Effector memory CD4-positive, alpha-beta T cell (primary cell): ENCODE results near the gene CD2AP.

Experiments used
- DNase-seq, 3 donors: peaks; one replicate each; pipeline ENCODE4 v3.0.0-alpha.2; 2020
- H3K27ac ChIP-seq: 2 replicates; pipeline ENCODE4 v1.7.0; 2013; ENCODE audit warnings: mild to moderate bottlenecking, low read length, moderate library complexity; ENCODE audit not compliant: insufficient read depth, poor library complexity, severe bottlenecking
- H3K27me3 ChIP-seq: replicated peaks from 2 replicates; pipeline ENCODE4 v1.7.0; 2013; ENCODE audit warnings: mild to moderate bottlenecking, low read length; ENCODE audit not compliant: insufficient read depth, control insufficient read depth, poor library complexity, severe bottlenecking
- H3K36me3 ChIP-seq: 2 replicates; pipeline ENCODE4 v1.7.0; 2013; ENCODE audit warnings: mild to moderate bottlenecking, low read length, moderate library complexity; ENCODE audit not compliant: control insufficient read depth, insufficient read depth
- H3K4me1 ChIP-seq: 2 replicates; pipeline ENCODE4 v1.7.0; 2013; ENCODE audit warnings: low read length, mild to moderate bottlenecking; ENCODE audit not compliant: control insufficient read depth, insufficient read depth, poor library complexity, severe bottlenecking
- H3K4me3 ChIP-seq: 2 replicates; pipeline ENCODE4 v1.7.0; 2013; ENCODE audit warnings: low read length, low read depth, mild to moderate bottlenecking; ENCODE audit not compliant: insufficient read depth, poor library complexity, severe bottlenecking
- H3K9me3 ChIP-seq: 2 replicates; pipeline ENCODE4 v1.7.0; 2013; ENCODE audit warnings: mild to moderate bottlenecking, low read length, moderate library complexity; ENCODE audit not compliant: control insufficient read depth

CD2AP gene

DNA sequence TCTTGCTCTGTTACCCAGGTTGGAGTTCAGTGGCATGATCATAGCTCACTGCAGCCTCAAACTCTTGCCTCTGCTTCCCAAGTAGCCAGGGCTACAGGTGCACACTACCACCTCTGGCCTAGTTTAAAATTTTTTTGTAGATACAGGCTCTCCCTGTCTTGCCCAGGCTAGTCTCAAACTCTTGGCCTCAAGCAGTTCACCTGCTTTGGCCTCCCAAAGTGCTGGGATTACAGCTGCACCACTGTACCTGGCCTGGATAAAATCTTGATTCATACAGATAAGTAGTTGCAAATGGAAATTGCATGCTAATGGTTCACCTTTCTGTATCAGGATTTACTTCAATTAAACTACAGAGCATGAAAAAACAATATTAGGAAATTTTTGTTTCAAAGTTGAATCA, 4.2 kb downstream of the CD2AP start:
- Histone ChIP-seq H3K27ac (no peak overlapping the region), H3K36me3 (no peaks in the 10 kb centered on the region), H3K27me3 (no peaks in the 10 kb centered on the region), H3K4me3 (no peak overlapping the region), H3K4me1 (peaks cover 5% of the 10 kb centered on the region), H3K9me3 (no peaks in the 10 kb centered on the region)
- DNase-seq: no peak

DNA sequence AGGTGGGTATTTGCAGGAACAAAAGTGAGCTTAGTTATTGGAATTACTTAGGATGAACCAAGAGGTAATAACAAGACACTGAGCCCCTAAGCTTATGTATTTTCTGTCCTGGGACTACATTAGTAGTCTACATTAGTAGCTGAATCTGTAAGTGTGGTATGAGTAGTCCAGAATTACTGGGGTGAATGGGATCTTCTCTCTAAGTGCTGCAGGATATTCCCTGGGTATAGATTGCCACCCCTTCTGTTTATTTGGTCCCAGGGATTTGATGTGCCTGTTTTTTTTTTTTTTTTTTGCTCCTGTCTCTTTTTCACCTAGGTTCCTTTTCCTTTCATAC, 5.9 kb downstream of the CD2AP start:
- no peaks in the 10 kb centered on the region for H3K9me3 ChIP-seq
- H3K27ac ChIP-seq: no peak overlapping the region
- H3K4me1 ChIP-seq: peaks cover 5% of the 10 kb centered on the region
- H3K36me3 ChIP-seq: no peaks in the 10 kb centered on the region
- no peak for DNase-seq
- H3K27me3 ChIP-seq: no peaks in the 10 kb centered on the region
- H3K4me3 ChIP-seq: no peak overlapping the region

DNA sequence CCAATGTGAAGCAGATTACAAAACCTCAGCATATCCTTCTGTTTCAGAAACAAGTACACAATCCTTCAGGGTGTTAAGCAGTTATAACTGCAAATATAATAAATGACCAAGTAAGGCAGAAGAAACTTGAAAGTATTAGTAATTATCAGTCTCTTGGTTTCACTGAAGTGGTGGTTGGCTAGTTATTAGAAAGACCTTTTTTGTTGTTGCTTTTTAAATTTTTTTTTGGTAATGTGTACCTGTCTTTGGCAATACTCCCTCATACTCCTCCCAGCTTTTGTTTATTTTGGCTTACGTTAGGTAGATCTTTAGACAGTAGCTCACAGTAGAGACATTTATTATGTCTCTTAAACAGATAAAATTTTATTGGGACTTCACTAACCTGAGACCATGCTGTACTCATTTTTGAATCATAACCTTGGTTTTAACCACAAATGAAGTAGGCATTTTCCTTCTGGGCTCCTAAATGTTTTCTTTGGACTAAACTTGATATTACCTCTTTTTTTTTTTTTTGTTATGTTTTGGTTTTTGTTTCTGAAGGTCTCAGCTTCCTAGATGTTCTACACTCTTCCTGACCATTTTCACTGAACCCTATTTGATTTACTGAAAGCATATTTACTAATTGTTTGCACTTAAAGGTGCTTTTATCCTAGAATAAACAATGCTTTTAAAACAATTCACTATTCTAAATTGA, 6.4 kb downstream of the CD2AP start:
- no peak overlapping the region for H3K27ac ChIP-seq
- H3K36me3 ChIP-seq: no peaks in the 10 kb centered on the region
- peaks cover 3% of the 10 kb centered on the region for H3K4me1 ChIP-seq
- H3K4me3 ChIP-seq: no peak overlapping the region
- DNase-seq: no peak
- no peaks in the 10 kb centered on the region for H3K9me3 ChIP-seq
- no peaks in the 10 kb centered on the region for H3K27me3 ChIP-seq

DNA sequence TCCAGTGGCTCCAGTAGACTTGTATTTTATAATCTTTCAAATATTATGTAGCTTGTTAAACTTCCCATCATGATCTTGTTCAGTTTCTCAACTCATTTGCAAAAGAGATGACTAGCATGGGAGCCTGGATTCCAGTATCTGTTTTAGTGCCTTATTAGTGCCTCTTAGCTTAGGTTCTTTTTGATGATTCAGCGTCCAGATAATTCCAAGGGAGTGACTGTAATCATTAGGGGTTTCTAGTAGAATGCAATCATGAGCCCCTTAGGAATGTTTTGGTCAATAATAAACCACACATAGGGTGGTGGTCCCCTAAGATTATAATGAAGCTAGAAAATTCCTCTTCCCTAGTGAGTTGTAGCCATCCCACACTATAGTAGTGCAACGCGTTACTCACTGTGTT, 7.0 kb downstream of the CD2AP start:
- no peaks in the 10 kb centered on the region for H3K4me1 ChIP-seq
- no peaks in the 10 kb centered on the region for H3K27me3 ChIP-seq
- no peak overlapping the region for H3K27ac ChIP-seq
- H3K9me3 ChIP-seq: no peaks in the 10 kb centered on the region
- H3K4me3 ChIP-seq: no peak overlapping the region
- DNase-seq: no peak
- no peaks in the 10 kb centered on the region for H3K36me3 ChIP-seq

DNA sequence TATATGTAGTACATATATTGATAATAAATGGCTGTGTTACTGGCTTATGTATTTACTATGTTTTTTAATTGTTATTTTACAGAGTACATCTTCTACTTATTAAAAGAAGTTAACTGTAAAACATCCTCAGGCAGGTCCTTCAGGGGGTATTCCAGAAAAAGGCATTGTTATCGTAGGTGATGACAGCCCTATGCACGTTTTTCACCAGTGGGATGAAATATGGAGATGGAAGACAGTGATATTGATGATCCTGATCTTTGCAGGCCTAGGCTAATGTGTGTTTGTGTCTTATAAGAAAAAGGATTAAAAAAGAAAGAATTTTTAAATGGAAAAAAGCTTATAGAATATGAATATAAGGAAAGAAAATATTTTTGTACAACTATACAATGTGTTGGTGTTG, 7.5 kb downstream of the CD2AP start:
- Histone ChIP-seq H3K9me3 (no peaks in the 10 kb centered on the region), H3K36me3 (no peaks in the 10 kb centered on the region), H3K27me3 (no peaks in the 10 kb centered on the region), H3K27ac (no peak overlapping the region), H3K4me1 (no peaks in the 10 kb centered on the region), H3K4me3 (no peak overlapping the region)
- no peak for DNase-seq

DNA sequence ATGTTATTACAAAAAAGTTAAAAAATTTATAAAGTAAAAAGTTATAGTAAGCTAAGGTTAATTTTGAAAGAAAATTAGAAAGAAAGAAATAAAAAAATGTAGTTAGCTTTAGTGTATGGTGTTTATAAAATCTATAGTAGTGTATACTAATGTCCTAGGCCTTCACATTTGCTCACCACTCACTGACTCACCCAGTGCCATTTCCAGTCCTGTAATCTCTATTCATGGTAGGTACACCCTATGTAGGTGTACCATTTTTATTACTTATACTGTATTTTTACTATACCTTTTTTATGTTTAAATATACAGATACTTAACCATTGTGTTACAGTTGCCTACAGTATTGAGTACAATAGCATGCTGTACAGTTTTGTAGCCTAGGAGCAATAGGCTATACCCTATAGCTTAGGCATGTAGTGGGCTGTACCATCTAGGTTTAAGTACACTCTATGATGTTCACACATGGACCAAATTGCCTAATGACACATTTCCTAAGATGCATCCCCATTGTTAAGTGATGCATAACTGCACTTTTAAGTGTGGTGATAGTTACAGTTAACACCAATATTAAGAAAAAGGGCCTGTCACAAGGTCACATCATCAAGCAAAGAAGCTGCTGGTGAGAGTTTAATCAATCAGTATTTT, 8.0 kb downstream of the CD2AP start:
- H3K36me3 ChIP-seq: no peaks in the 10 kb centered on the region
- no peak for DNase-seq
- H3K4me1 ChIP-seq: no peaks in the 10 kb centered on the region
- no peaks in the 10 kb centered on the region for H3K27me3 ChIP-seq
- no peaks in the 10 kb centered on the region for H3K9me3 ChIP-seq
- H3K27ac ChIP-seq: no peak overlapping the region
- H3K4me3 ChIP-seq: no peak overlapping the region

DNA sequence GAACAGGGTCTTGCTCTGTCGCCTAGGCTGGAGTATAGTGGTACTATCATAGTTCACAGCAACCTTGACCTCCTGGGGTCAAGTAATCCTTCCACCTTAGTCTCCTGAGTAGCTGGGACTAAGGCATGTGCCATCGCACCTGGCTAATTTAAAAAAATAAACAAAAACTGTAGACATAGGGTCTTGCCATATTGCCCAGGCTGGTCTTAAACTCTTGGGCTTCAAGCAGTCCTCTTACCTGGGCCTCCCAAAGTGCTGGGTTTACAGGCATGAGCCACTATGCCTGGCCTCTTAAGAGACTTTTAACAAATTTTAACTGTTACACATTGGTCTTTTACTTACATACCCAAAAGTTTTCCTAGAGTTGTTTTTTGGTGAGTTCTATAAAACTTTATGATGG, 12.4 kb downstream of the CD2AP start:
- no peak overlapping the region for H3K27ac ChIP-seq
- no peaks in the 10 kb centered on the region for H3K36me3 ChIP-seq
- no peaks in the 10 kb centered on the region for H3K27me3 ChIP-seq
- no peak for DNase-seq
- H3K4me1 ChIP-seq: no peaks in the 10 kb centered on the region
- no peak overlapping the region for H3K4me3 ChIP-seq
- no peaks in the 10 kb centered on the region for H3K9me3 ChIP-seq

DNA sequence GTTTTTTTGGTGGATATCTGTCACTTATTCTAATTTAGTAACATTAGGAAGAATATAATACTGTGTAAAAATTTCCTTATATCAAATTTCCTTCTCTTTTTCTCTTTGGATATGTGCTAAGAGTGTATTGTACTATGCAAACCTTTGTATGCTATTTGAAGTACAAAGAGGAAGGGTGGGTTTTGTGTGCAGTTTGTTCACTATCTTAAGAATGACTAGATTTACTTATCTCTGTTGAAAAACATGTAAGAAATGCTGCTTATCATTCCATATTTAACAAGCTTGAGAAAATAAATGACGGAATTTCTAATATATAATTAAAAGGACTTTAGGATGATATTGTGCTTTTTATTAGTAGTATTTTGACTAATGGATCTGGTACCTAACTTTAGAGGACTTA, 13.1 kb downstream of the CD2AP start:
- H3K4me3 ChIP-seq: no peak overlapping the region
- no peak for DNase-seq
- no peak overlapping the region for H3K27ac ChIP-seq
- H3K4me1 ChIP-seq: no peaks in the 10 kb centered on the region
- no peaks in the 10 kb centered on the region for H3K27me3 ChIP-seq
- H3K9me3 ChIP-seq: no peaks in the 10 kb centered on the region
- H3K36me3 ChIP-seq: no peaks in the 10 kb centered on the region

DNA sequence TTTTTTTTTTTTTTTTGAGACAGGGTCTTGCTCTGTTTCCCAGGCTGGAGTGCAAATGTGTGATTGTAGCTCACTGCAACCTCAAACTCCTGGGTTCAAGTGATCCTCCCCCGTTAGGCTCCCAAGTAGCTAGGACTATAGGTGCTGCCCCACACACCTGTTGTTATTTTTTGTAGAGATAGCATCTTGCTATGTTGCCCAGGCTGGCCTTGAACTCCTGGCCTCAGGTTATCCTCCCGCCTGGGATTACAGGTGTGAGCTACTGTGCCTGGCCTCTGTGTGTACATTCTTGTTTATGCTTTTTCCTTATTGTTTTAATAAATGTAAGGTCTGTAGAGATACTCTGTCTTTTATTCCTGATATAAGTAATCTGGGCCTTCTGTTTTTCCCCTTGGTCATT, 14.8 kb downstream of the CD2AP start:
- no peak overlapping the region for H3K4me3 ChIP-seq
- H3K27ac ChIP-seq: no peak overlapping the region
- no peaks in the 10 kb centered on the region for H3K27me3 ChIP-seq
- no peaks in the 10 kb centered on the region for H3K4me1 ChIP-seq
- DNase-seq: no peak
- no peaks in the 10 kb centered on the region for H3K36me3 ChIP-seq
- no peaks in the 10 kb centered on the region for H3K9me3 ChIP-seq

DNA sequence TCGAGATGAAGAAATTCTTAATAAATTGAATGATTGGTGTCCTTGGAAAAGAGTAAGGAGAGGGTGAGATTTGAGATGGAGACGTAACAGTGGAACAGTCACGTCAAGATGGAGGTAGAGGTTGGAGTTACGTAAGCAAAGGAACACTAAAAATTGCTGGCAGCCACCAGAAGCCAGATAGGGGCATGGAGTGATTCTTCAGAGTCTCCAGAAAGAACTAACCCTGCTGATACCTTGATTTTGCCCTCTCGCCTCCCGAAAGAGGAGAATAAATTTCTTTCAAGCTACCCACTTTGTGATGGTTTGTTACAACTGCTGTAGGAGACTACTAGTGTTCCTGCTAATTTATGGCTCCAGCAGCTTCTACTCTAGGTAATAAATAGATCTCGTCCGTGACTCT, 17.6 kb downstream of the CD2AP start:
- Histone ChIP-seq H3K4me3 (no peak overlapping the region), H3K27ac (no peak overlapping the region), H3K27me3 (no peaks in the 10 kb centered on the region), H3K9me3 (no peaks in the 10 kb centered on the region), H3K4me1 (peaks cover 2% of the 10 kb centered on the region), H3K36me3 (no peaks in the 10 kb centered on the region)
- DNase-seq: no peak
